GM18508 (cell line): ENCODE measurements around the gene FOXJ3.

Experiments used
- ATAC-seq: cut with Tn5 transposase; IDR thresholded peaks from one replicate; pipeline ENCODE4 v1.9.1; 2021; ENCODE audit warnings: moderate number of reproducible peaks; ENCODE audit not compliant: insufficient read depth, unreplicated experiment

FOXJ3 gene

DNA sequence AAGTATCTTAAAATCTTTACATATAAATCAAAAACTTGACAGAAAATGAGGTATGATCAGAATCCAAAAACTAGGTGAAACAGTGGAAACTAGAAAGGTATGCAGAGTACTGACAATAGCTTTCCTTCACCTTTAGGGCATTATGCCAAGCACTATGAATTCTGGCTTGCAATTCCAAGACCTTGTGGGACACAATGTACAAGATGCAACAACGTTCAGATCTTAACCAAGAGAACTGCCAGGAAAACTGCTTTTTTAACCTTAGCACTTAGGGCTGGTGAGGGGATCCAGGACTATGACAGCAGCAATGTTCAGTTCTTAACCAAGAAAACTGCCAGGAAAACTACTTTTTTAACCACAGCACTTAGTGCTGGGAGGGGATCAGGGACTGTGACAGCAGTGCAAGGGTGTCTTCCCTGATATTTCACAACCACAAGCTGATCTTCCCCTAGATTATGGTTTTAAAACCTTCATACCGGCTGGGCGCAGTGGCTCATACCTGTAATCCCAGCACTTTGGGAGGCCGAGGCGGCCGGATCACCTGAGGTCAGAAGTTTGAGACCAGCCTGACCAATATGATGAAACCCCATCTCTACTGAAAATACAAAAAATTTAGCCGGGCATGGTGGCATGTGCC, 22.3 kb downstream of the FOXJ3 start:
- no peak for ATAC-seq

DNA sequence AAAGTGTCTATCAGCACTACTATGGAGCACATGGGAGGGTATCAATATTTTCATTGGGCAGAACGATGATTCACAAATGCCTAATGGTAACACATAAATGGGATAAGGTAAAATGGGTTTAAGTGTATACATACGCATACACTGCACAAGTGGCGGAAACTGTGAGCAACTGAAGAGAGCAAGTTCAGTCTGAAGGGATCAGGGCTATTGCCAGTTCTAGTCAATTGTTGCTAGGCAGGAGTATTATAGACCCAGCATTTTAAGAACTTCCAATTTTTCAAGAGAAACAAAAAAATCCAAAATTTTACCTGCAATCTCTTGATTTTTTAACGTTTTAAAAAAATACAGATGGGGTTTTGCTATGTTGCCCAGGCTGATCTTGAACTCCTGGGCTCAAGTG, 23.1 kb downstream of the FOXJ3 start:
- no peak for ATAC-seq

DNA sequence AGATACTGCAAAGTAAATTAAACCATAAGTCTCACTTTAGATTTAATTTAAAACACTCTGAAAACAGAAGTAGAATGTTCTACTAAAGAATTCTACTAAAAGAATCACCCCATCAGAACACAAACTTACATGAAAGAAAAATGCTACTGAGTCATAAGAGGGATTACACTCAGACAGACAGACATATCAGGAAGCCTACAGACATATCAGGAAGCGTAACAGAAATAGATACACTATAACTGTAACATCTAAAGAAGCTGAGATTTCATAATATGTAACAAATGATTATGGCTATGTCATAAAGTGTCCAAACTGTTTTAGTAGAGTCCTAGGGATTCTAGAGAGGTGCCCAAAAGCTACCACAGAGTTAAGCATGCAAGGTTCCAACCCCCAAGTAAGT, 23.9 kb downstream of the FOXJ3 start:
- no peak for ATAC-seq

DNA sequence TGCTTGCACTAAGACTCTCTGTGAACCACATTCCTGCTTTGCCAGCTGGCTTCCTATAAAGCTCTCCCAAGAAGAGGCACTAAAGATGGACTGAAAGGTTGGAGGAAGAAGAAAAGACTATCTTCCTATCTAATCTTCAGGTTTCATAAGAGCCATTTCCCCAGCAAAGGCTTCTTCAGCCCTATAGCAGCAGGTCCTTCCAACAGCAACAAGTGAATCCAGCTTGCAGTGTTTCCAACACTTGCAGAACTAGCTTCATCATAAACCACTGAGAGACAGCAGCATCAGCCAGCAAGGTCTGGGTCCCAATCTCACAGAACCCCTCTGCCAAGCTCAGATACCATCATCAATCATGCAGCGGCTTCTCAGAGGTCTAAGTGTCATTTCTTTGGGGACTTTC, 28.1 kb downstream of the FOXJ3 start:
- ATAC-seq, result no peak

DNA sequence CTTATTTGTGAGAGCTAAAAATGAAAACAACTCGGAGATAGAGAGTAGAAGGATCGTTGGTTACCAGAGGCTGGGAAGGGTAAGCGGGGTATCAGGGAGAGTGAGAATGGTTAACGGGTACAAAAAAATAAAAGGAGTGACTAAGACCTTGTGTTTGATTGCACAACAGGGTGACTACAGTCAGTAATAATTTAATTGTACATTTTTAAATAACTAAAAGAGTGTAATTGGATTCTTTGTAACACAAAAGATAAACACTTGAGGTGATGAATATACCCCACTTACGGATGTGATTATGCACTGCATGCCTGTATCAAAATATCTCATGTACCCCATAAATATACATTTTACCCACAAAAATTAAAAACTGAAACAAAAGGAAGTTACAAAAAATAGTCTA, 29.4 kb downstream of the FOXJ3 start:
- no peak for ATAC-seq

DNA sequence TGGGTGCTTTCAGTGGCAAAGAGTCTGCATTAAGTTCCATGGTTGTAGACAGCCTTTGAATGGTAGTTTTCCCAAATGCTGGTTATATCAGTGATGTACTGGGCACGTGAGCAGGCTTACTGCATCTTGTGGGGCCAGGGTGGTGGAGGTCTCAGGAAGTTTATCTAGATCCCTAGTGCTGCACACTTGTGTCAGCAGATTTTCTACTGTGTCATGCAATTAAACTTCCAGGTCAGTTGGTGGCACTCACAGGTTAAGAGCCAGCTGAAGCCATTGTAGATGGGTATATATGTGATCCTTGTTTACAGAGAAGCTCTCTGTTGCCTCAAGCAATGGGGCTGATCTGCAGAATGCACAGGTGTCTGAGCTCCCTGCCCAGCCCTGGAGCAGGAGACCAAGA, 33.0 kb downstream of the FOXJ3 start:
- no peak for ATAC-seq

DNA sequence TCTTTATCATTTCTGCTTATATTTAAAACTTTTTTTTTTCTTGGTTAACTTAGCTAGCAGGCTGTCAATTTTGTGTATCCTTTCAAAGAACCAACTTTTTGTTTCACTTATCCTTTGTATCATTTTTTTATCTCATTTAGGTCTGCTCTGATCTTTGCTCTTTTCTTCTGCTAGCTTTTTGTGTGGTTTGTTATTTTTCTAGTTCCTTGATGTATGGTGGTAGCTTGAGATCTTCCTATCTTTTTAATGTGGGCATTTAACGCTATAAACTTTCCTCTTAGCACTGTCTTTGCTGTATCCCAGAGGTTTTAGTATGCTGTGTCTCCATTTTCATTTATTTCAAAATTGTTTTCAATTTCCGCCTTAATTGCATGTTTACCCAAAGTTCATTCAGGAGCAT, 36.5 kb downstream of the FOXJ3 start:
- no peak for ATAC-seq

DNA sequence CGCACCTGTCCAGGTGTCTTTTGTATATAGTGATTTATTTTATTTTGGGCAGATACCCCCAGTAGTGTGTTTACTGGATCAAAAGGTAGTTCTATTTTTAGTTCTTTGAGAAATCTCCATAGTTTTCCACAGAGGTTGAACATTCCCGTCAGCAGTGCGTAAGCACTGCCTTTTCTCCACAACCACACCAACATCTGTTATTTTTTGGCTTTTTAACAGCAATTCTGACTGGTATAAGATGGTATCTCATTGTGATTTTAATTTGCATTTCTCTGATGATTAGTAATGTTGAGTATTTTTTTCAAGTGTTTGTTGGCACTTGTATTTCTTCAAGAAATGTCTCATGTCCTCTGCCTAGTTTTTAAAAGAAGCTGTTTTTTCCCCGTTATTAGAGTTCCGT, 39.2 kb downstream of the FOXJ3 start:
- no peak for ATAC-seq

DNA sequence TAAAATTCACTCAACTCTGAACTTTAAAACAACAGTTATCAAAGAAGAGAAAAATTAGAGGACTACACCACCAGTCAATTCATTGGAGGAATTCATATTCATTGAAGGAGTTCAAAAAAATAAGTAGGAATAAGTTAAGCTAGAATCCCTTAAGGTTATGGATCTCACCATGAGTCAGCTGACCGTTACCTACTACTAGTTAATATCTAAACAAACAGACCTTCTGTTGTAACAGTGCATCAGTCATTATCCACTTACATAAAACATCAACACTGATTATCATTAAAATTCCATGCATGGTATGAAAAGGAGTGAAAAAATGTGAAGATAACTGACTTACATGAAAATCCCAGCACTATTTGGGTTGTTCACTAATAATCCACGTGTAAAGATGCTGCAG, 44.9 kb downstream of the FOXJ3 start:
- ATAC-seq, result no peak

DNA sequence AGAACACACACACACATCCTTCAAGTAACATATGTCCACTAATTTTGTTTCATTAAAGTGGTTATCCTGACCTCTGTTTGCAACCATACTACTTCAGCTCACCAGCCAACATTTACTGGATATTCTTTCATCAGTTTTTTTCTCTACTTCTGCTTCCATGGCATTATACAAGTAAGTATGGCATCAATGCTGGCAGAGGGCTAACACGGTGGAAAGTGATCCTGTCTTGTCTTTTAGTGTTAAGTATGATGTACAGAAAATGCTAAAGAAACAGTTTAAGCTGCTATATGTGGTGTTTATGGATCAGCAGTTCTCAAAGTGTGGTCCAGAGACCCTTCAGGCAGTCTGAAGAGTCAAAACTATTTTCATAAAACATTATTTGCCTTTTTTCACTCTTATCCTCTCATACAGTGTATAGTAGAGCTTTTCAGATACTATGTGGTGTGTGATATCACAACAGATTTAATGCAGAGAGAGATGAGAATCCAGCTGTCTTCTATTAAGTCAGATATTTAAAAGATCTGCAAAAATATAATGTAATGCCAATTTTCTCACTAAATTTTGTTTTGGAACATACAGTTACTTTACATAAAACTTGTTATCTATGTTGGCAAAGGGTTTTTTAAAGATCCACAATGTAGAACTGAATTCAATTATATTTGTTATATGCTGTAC, 46.6 kb downstream of the FOXJ3 start:
- no peak for ATAC-seq

DNA sequence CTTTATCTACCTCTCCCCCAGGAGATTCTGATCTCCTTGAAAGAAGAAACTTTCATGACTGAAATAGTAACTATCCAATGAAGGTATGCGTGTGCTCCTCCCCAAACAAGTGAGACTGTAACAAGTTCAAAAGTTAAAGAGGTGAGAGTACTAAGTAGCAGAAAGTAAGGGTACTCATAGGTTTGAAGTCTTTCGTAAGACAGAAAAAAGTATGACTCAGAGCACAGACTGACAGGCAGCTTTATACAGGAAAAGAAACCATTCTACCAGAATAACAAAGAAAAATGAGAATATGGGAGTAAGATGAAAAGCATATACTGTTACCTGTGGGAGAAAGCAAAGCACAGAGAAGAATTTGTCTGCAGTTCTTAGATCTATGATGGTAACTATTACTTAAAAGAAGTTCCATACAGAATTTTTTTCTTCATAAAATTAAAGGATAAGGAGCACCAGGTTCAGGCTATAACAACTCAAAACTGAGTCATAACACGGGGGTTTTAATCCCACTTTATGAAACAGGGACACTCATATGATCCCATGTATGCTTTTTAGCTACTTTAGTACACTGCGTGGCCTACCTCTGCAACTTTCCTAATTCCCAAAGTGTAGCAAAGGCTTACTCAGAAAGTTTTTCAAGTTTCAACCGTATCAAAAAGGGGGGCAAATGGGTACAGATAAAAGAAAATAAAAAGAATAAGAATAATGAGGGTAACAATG, 52.0 kb downstream of the FOXJ3 start:
- ATAC-seq, result no peak

DNA sequence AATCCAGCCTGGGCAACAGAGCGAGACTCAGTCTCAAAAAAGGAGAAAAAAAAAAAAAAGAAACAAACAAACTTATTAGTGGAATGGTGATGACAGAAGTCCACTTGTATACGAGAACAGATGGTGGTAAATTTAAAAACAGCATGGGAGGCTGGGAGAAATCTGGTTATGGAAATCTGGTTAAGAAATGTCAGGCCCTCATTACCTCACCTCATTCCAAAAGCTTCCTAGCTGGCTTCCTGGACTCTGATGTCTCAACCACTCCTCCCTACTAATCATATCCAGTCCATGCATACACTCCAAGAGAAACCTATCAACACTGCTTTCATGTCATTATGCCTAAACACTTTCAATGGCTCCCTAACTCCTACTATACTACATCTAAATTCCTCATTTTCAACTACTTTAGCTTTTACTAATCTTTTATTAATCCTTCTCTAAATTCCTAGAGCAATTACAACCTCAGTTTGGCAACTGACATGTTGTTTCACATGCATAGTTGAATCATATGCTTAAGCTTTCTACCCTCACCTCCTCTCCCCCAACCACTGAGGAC, 52.9 kb downstream of the FOXJ3 start:
- no peak for ATAC-seq

DNA sequence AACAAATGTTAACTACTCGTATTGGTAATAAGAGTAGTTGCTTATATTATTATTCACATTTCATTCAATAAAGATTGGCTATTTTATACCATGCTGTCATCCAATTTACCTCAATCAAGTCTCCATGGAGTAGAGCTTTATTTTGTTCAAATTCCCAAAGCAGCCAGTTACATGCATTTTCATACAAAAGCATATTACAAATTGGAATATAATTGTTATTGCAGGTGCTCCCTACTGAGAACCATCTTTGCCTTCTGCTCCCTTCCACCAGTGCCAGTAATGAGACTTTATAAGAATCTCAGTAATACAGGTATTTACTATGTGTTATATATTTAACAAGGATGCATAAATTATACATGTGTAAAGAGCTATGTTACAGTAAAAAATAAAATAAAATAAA, 54.2 kb downstream of the FOXJ3 start:
- ATAC-seq, result no peak

DNA sequence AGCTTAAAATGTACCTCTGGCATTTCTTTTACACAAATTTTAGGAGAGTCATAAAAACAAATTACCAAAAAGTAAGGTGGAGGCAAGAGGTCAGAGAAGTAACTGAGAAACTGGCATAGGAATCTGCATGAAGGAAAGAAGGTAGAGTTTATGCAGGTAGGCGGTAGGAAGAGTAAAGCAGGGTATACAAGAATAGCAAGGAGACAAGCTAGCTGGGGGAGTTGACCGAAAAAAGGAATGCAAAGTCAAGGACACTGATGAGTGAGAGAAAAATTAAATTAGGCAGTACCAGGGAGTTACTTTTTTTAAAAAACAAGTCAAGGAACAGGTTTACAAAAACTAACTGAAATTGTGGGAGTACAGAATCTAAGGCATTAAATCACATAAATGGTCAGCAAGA, 56.0 kb downstream of the FOXJ3 start:
- no peak for ATAC-seq

DNA sequence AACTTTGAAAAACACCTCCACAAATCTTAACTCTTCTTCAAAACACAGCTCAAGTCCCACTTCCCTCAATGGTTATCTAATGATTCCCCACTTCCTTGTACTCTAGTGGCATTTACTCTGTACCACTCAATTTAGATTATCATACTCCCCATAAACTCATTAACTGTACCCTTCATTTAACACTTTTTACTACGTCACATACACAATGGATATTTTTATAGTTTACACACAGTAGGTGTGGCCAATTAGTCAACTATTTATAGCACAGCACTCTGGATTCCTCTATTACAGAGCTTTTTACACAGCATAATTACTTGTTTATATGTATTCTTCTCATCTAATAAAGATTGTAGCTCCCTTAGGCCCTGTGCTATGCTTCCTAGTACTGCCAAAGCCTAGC, 62.1 kb downstream of the FOXJ3 start:
- no peak for ATAC-seq

DNA sequence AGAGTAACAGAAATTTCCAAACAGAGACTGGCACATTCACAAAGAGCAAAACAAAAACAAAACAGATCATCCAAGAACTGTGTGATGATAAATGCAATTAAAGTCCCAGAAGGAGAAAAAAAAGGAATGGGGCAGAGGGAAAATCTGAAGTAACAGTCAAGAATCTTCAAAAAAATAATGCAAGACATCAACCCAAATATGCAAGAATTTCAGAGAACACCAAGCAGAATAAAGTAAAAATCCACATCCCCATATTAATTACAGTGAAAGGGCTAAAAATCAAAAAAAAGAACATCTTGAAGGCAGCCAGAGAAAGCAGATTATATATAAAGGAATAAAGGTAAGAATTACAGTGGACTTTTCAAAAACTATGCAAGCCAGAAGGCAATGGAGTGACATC, 67.1 kb downstream of the FOXJ3 start:
- ATAC-seq, result no peak

DNA sequence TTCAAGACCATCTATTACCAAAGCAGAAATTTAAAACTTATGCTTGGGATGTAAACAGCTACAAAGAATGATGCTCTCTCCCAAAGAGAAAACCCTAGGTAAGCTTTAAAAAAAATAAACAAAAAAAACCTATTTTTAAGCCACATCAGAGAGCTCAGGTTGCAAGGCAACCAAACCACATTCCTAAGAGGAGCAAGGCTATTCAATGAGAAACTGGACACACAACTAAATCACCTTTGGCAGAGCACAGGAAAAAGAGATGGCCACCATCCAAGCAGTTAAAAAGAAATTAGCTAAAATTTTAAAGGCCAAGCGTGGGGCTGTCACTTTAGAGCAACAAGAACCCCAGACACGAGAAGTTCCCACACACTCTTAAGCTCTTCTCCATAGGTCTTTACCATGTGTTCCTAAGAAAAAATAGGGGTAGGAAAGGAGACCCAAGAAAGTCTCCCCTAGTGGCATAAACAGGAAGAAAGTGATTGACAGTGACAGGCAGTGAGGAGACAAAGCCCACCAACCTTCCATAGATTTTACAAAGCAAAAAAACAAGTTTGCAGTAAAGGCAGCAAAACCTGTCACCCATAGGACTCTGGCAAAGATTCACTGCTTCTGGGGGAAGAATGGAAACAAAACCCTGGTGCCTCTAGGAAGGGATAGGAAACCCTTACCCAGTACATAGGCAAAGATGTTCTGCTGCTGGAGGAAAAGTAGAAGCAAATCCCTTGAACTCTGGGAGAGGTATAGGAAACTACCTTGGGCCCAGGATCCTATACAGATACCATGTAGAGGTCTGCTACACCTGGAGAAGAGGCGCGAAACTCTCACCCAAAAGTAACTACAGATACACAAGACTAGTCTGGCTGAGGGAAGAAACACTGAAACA, 68.5 kb downstream of the FOXJ3 start:
- ATAC-seq, result no peak

DNA sequence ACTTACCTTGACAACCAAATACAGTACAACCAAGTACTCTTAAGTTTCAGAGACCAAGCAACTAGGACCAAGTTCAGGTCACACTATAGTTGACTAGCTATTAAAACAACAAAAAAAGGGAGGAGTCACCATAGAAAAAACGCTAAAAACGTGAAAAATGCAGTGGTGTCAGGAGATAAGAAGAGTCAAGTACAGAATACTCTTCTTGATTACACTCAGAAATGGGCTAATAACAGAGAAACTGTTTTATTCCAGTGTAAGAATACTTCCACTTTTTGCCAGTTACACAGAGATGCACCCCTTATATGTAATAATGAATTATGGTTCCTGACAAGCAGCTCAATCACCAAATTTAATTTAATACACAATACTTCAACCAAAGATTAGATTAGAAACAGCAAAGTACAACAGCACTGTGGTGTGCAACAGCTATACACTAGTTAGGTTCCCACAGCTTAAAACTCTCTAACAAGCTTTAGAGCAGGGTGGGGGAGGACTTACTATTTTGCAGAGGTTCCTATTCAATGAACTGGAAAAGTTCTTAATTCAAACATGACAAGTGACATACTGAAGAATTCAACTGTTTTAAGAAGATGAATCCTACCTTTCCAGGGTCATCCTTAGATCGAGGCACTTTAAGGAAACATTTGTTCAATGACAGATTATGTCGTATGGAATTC, 70.4 kb downstream of the FOXJ3 start:
- ATAC-seq, result no peak

DNA sequence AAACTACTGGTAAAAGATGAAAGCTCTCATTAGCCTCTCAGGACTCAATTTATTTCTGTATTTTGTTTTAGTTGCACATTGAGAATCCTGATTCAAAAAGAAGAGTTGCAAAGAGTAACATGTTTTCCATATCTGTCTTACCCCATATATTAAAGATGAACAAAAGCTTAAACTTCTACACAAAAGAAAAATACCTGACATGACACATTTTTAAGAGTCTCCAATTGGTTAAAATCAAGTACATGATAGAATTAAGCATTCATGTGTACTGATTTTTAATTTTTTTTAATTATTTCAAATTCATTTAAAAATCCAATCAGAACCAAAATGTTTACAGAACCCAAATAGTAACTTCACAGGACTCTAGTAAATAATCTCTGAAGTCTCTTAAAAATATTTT, 72.0 kb downstream of the FOXJ3 start:
- ATAC-seq, result no peak
